ENCODE results near the gene FSIP1. TPM values are rescaled to one million over a fixed set of nuclear protein-coding genes. Genes with fewer than 3 reads are reported as not detected.

Gene FSIP1
- total and polyA plus RNA-seq, 9 of the 15 experiments (the other 6 are each of a cell fraction or from before 2014, with no cell fraction given), result 0.07 to 0.51 (median 0.29) TPM

- H2AFZ ChIP-seq (ENCODE audit: low read depth, low read length), result no peak overlapping the region
- H3K9ac ChIP-seq (ENCODE audit: insufficient read depth in 1 of 2, low read depth in 2 of 2, low read length in 2 of 2), result no peak overlapping the region
- no TSS peak for BruUV-seq (replicated peaks)
- H3K27me3 ChIP-seq (ENCODE audit: control insufficient read depth in 2 of 2, insufficient read depth in 2 of 2, low read length in 2 of 2), result no peaks in the 10 kb centered on the region; a peak in 4 of 5 replicates
- intact Hi-C loops (cut with micrococcal nuclease) (no loop called here), in situ Hi-C loops (cut with MboI) (no loop called here)
- H3K36me3 ChIP-seq (ENCODE audit: control insufficient read depth, insufficient read depth, low read length), result no peaks in the 10 kb centered on the region
- no peaks in the 10 kb centered on the region for H3K9me3 ChIP-seq (replicated peaks; ENCODE audit: control insufficient read depth, insufficient read depth, low read depth, low read length)
- TF ChIP-seq ZKSCAN8 (CRISPR knock-in tag; IDR thresholded peaks at IDR 0.05), result no peak
- TF ChIP-seq BRF2 (IDR thresholded peaks at IDR 0.05; ENCODE audit: borderline replicate concordance, insufficient read depth, insufficient read length), result no peak
- no peak for TF ChIP-seq RBFOX2 (IDR thresholded peaks at IDR 0.05; ENCODE audit: low read depth, low read length)
- no peak for TF ChIP-seq WHSC1 (IDR thresholded peaks at IDR 0.05; ENCODE audit: low read length)
- no peak for TF ChIP-seq CBX1 (IDR thresholded peaks at IDR 0.05; ENCODE audit: low read depth)
- H3K4me3 ChIP-seq, result no peak overlapping the region
- no peaks in the 10 kb centered on the region for H4K20me1 ChIP-seq (replicated peaks; ENCODE audit: control insufficient read depth, insufficient read depth, low read length)
- no peaks in the 10 kb centered on the region for H3K9me1 ChIP-seq (ENCODE audit: control insufficient read depth, insufficient read depth, low read length)
- H3K4me1 ChIP-seq (replicated peaks in 1 of 2; ENCODE audit: control insufficient read depth in 2 of 2, insufficient read depth in 2 of 2, low read length in 2 of 2), result no peaks in the 10 kb centered on the region
- DNase-seq (ENCODE audit: extremely low read depth in 1 of 4, low spot score in 3 of 4), result no peak
- CTCF ChIA-PET (ENCODE audit: low intra/inter-chr PET ratio), result no interaction called here
- no peak for ATAC-seq
- H3K79me2 ChIP-seq (ENCODE audit: control insufficient read depth, insufficient read depth, low read length), result no peaks in the 10 kb centered on the region
- POLR2A ChIA-PET, result no interaction called here
- H3K27ac ChIP-seq (ENCODE audit: extremely low read depth, low read depth, low read length), result no peak overlapping the region
- no peak for FAIRE-seq
- no peak overlapping the region for H3K4me2 ChIP-seq (ENCODE audit: insufficient read depth, low read length)
- WGBS (ENCODE audit: insufficient coverage, low coverage, missing lambda C conversion rate), result 0% methylated on average over 1 of the region's 1 CpG
Measured at GRCh38 chr15:39621210-39621609, 161.4 kb downstream of the FSIP1 start.

Measured in K562 (cell line).